Inferior parietal cortex (tissue), 1 donor: ENCODE results near the gene HDAC3.

Experiments
- DNase-seq: peaks from one replicate; pipeline ENCODE4 v3.0.0-alpha.2; 2016; ENCODE audit errors: extremely low spot score

The HDAC3 gene

DNA sequence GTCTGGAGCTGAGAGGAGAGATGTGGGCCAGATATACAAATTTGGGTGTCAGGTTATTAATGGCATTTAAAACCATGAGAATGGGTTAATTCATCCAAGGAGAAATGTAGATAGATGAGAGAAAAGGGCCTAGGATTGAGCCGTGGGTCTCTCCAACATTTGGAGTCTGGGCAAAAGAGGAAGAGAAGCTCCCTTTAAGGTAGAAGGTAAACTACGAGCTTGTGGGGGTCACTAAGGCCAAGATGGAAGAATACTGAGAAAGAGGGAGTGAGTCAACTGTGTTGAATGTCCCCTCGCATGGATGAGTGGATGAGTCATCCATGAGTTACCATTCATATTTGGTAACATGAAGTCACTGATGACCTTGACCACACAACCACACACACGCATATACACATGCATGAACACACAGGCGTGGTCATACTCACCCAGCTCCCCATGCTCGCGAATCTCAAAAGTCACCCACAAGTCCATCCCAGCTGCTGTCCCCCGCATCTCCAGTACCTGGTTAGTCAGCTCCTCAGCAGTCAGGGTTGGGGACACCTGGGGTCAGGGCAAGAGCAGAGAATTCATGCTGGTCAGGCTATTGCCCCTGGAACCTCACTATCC is 21.4 kb upstream of the HDAC3 start:
- no peak for DNase-seq

DNA sequence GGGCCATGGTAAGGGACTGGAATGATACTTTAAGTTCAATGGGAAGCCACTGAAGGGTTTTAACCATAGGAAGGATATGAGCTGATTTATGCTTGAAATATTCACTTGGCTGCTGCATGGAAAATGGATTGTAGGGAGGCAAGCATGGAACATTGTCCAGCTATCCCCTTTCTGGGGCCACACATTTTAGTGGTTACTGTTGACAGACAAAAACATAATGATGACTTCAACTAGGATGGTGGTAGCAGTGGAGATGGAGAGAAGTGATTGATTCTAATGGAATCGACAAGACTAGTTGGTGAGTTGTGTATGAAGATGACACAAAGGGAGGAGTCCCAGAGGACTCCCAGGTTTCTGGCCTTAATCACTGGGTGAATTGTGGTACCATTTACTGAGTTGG is 20.8 kb upstream of the HDAC3 start:
- DNase-seq = no peak

DNA sequence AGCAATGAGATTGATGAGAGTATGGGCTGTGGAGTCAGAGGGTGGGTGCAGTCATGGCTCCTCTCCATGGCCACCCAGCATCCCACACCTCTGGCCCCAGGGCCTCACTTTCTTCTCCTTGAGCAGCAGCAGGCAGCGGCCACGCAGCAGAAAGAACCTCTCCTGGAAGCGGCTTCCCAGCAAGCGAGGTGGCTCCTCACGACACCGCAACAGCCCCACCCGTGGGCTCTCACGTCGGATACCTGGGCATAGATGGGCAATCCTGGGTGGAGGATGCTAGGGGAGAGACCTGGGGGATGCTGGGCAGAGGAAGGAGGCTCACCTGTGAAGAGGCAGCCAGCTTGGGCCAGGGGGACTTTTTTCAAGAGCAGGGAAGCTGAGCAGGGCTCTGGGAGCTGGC is 19.7 kb upstream of the HDAC3 start:
- no peak for DNase-seq

DNA sequence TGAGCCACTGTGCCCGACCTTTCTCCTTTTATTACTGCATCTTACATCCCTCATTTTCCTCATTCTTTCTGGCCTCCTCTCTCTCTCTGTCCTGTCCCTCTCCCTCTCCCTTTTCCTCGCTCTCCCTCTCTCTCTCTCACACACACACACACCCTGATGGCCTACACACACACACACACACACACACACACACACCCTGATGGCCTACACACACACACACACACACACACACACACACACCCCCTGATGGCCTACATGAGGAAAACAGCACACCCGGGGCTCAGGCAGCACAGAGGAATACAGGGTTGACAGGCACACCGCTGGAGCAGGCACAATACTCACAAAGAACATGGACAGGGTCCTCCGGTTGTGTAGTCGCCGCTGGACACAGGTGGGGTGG is 18.4 kb upstream of the HDAC3 start:
- no peak for DNase-seq

DNA sequence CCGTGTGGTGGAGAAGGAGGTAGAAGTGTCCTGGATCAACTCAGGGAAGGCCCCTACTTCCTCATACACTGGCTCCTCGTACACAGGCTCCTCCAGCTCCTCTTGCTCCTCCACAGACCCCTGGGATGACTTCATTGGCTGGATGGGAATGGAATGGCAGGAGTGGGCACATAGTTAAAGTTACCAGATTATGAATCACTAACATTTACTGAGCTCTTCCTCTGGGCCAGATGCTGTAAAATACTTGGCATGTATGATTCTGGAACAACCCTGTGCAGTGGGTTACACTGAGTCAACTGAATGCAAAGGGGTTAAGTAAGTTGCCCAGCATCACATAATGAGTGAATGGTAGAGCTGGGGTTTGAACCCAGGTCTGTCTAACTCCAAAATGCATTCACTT is 17.6 kb upstream of the HDAC3 start:
- DNase-seq = no peak

DNA sequence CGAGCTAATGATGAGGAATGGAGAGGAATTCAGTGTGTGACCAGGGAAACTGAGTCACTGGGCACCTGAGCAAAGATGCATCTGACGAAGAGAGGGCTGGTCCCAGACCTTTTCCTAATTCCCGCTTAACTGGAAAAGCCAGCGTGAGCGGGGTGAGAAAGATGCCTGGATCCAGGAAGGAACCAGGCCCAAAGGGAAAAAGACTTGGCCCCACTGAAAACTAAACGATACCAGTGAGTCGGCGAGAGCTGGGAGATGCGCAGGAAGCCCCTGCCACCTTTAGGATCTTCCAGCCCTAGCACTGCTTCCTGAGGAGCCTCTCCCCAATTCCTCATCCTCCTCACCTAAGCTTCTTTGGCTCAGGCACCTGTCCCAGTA is 15.1 kb upstream of the HDAC3 start:
- DNase-seq = no peak

DNA sequence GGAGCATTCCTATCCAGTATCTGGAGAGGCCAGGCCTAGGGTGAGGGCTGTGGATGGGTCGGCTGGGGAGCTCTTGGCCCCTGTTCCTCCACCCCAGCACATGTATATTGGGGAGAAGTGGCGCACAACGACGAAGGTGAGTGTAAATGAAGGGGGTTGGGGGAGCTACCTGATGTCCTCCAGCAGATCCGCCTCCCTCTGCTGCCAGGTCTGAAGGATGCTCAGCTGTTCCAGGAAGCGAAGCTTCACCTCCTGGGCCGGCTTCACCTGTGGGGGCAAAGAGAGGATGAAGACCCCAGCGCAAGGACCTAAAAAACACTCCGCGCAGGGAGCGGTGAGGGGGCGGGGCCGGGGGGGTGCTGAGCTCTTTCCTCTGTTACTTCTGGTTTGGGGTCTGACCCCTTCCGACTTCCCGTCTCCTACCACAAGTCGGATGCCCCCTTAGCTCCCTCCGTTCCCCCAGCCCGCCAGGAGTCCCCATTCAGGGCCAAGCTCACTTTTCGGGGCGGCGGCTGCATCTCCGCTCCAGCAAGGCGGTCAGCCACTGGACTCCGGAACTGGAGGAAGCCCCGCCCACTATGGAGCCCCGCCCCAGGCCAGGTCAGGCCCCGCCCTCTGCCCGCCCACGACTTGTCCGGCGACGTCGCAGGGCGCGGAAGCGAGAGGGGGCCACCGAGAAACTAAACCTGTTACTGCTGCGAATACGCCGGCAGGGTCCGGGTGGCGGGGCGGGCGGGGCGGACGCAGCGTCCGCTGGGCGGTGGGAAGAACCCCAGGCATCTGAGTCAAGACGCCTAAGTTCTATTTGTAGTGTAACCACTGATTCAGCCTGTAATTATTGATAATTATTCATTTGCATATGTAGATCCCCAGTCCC is 14.4 kb upstream of the HDAC3 start, which contains the start of gene FCHSD1:
TSS of gene FCHSD1 (minus strand) at position 568 of the 877 bp plus-strand sequence. CDS start at position 518, 50 bp downstream.
- DNase-seq = peak; percentile 67

DNA sequence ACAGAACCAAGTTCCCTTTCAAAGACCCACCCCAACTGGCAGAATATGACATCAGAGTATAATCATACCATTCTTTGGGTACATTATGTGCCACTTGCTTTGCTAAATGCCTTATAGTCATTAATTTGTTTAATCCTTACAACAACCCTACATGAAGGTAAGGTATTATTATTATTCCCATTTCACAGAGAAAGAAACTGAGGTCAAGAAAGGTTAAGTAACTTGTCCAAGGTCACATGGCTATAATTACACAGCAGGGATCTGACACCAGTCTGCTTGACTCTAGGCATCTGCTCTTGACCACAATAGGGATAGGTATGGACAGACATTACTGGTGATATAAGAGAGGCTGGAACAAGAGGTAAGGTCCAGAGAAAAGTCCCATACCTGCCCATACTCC is 13.3 kb upstream of the HDAC3 start:
- no peak for DNase-seq

DNA sequence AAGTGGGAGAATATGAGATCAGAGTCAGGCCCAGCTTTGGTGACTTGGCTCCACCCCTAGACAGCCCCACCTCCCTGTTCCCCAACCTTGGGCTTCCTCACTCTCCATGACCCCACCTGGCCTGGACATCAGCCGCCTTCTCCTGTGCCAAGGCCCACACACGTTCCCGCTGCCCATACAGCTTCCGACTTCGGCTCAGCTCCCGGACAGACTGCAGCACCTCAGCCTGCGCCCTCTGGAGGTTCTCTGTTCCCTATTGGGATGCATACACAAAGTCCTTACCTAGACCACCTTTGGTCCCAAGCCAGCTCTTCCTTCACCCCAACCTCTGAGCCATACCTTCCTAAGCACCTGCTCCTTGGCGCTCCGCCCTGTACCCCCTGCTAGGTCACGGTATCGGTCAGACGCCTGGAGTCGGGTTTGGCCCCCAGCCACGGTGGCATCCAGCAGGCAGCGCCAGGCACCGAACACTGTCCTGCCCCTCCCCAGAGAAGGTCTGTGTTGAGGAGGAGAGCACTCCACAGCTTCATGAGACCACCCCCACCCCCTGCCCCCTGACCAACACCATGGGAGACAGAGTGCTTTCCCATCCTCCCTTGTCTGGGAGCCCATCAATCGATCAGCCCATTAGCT is 12.5 kb upstream of the HDAC3 start:
- DNase-seq = no peak

DNA sequence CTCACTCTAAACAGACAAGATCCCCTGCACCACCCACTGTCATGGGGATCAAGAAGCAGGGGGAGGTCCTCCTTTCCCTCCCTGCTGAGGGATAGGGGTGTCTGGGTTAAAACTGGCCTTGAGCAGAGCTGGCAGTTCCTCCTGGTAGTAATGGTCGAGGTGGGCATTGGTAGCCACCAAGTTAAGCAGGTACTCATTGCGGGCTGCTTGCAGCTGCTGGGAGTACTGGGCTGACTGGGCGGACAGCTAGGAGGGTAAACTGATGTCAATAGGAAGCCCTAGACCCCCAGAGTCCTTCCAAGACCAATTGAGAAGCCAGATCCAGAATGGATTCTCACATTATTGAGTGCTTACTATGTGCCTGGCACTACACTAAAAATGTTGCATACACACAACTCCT is 11.2 kb upstream of the HDAC3 start:
- DNase-seq = no peak

DNA sequence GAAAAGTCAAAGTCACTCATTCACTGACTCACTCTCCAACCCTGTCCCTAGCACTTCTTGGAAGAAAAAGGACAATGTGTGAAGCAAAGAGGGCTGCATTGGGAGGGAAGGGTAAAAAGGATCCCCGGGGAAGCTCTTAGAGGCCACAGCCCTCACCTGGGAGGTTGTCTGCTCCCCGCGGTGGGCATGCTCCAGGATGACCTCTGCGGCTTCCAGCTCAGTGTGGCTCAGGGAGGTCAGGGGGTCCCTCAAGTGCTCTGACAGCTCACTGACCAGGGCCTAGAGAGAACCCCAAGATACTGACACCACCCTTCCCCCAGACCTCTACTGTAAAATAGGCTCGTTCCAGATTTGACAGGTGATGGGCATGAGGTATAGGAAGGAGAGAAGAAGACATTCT is 10.6 kb upstream of the HDAC3 start:
- no peak for DNase-seq

DNA sequence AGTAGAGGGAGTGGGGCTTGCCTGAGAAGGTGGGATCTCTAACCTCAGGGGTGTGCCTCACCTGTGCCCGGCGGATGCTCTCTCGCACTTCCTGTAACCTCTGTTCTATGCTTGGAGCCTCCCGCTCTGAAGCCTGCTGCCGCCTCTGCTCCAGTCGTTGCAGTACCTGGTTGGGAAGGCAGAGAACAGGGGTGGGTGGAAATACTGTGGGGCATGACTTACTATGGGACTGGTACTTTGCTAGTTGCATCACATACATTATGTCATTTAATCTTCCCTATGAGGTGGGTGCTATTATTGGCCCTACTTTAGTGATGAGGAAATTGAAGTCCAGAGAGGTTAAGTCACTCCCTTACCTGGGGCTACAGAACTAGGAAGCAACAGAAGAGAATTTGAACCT is 9.4 kb upstream of the HDAC3 start:
- DNase-seq = no peak

DNA sequence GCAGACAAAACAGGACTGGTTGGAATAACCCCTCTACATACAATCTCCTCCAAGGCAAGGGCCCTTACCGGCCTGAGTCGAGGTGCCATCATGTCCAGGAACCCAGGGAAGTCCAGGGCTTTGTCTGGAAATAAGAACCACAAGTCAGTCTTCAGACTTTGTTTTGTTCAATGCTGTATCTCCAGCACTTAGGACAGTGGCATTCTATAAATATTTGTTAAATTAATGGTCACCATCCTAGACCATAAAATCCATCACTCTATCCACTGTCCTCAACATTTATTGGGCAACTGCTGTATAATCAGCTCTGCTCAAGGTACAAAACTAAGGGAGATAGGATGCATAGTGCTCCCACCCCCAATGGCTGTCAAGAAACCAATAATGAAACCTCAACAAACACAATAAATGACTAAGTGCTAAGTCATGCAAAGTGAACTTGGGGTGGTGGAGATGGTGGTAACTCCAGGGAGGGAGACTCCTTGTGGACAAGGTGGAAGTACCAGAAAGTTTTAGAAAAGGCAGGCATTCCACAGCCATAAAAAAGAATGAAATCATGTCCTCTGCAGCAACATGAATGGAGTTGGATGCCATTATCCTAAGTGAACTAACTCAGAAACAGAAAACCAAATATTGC is 5.1 kb upstream of the HDAC3 start:
- no peak for DNase-seq

DNA sequence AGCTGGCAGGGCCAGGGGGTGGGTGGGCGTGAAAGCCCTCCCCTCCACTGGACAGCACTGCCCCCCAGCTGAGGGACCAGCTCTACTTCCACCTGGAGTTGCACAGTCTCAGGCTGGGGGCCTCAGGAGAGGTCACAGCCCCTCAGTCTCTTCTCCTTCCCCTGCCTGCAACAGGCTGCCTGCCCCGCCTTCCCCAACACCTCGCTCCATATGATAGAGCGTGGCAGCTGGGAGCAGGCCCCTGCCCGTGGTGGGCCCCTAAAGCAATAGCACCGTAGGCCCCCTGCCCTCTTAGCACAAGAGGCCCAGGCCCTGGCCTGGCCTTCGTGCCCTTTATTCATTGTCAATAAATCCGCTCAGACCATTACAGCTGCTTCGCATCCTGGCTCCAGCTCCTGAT is 4.0 kb upstream of the HDAC3 start:
- no peak for DNase-seq

DNA sequence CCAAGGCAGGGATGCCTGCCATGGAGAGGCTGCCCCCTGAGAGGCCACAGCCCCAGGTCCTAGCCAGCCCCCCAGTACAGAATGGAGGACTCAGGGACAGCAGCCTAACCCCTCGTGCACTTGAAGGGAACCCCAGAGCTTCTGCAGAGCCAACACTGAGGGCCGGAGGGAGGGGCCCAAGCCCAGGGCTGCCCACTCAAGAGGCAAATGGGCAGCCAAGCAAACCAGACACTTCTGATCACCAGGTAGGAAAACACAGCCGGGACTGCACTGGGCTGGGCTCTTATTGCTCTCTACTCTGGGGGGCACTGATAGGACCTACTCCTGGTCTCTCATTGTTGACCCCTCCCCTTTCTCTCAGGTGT is 3.4 kb upstream of the HDAC3 start:
- DNase-seq = no peak

DNA sequence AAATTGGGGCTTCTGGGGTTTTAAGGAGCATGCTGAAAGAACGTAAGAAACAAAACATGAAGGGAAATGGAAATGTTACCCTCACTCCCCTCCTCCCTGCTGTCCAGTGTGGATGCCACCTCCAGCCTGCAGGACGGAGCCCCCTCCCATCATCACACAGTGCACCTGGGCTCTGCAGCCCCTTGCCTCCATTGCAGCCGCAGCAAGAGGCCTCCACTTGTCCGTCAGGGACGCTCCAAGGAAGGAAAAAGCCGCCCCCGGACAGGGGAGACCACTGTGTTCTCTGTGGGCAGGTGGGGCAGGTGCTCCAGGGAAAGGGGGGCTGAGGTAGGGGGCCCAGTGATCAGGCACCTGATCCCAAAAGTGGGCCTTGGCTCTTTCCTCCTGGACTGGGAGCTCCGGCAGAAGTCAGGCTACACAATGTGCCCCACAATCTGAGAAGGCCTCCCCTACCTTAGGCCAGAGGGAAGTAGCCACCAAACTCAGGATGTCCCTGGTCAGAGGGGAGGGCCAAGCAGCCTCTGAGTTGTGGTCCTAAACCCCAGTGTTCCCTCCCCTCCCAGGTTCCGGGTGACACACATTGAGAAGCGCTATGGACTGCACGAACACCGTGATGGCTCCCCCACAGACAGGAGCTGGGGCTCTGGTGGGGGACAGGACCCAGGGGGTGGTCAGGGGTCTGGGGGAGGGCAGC is 2.9 kb upstream of the HDAC3 start:
- DNase-seq = no peak

DNA sequence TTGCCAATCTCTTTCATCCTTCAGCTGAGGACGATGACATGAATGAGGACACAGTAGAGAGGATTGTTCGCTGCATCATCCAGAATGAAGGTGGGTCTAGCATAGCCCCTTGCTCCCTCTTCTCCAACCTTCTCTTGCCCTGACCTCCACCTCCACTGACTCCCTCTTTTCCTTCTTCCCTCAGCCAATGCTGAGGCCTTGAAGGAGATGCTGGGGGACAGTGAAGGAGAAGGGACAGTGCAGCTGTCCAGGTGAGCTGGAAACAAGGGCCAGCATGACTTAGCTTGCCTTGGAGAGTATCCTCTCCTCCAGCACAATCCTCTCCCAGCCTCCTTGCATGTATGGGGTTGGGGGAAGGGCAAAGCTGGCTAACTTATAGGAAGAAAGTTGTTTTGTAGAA is 2.1 kb upstream of the HDAC3 start:
- no peak for DNase-seq

DNA sequence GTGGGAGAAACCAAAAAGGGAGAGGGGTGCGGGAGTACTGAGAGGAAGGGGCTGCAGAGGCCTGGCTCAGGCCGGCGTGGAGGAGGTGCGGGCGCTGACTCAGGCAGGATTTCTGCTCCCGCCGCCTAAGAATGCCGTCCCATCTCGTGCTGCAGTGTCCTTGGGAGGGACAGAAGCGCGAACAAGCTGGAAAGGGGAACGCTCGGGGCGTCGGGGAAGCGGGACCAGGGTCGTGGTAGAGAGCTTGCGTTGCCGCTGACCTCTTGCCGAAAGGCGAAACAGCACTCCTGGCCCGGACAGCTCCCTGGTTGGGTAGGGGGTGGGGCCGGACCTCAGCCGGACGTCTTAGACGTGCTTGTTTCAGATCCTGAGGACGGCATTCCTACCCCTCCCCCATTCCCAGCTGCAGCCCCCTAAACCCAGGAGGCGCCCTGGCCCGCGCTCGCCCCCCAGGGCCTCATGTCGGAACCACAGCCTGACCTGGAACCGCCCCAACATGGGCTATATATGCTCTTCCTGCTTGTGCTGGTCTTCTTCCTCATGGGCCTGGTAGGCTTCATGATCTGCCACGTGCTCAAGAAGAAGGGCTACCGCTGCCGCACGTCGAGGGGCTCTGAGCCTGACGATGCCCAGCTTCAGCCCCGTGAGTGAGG is 1.2 kb upstream of the HDAC3 start:
- DNase-seq = no peak

DNA sequence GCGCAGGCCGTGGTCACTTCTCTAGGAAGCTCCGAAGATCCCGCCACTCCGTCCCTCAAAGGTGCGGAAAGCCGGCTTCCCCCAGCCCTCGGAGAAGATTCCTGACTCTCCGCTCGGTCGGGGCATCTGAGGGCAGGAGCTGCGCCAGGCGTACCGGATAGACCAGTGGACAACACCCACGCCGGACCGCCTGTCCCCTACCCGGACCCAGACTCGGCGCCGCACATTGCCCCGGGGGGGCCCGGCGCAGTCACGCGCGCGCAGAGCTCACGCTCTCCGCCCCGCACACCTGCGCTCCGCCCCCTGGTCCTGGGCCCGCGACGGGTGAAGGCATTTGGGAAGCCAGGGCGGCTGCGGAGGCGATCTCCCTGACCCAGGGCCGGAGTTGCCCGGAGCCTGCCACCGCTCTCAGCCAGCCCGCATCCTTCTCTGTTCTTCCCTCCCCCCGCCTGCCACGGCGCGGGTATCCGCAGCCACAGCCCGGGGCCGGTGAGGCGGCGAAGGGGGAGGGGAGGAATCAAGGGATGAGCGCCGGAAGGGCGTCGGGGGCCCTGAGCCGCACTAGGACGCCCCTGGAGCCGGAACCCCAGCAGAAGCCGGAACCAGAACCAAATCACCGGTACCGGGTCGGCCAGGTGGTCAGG is 596 bp upstream of the HDAC3 start:
- no peak for DNase-seq

DNA sequence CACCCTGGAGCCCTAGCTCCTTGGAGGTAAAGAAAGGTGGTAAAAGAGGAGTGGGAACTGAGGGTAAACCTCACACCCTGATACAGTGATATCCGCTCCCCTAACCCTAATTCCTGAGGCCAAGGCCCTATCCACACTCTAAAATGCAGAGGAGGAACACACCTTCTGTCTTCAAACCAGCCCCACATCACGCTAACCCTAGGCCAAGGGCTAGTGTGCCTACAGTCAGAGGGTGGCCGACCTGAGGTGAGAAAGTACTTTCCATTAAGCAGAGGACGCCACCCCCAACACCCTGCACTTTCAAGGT is 590 bp downstream of the HDAC3 start:
- no peak for DNase-seq

DNA sequence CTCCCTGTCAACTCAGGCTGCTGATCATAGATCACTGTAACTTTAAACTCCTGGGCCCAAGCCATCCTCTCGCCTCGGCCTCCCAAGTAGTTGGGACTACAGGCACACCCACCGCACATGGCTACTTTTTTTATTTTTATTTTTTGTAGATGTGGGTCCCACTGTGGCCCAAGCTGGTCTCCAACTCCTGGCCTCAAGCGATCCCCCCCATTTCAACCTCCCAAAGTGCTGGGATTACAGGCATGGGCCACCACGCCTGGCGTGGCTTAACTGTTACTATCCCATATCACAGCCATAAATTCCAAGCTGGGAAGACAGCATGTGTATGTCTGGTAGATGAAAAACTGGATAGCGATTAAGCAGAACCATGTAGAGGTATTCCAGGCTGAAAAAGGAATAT is 1.0 kb downstream of the HDAC3 start:
- DNase-seq = no peak
